Measurements from ENCODE around the gene KLC1.

The KLC1 gene

GRCh38 chr14:103738701-103739451 is 109.9 kb downstream of the KLC1 start:
- no peak for DNase-seq
- no peak for ATAC-seq
- Mint-ChIP-seq H3K36me3 (ENCODE audit: low read depth) (peaks cover 3% of the 10 kb centered on the region), H3K27ac (no peak overlapping the region), H3K9me3 (no peaks in the 10 kb centered on the region), H3K27me3 (no peaks in the 10 kb centered on the region), H3K4me3 (no peak overlapping the region), H3K4me1 (no peaks in the 10 kb centered on the region)

- no peaks in the 10 kb centered on the region for H3K9me3 Mint-ChIP-seq
- H3K27ac Mint-ChIP-seq = no peak overlapping the region
- H3K27me3 Mint-ChIP-seq = no peaks in the 10 kb centered on the region
- H3K36me3 Mint-ChIP-seq (ENCODE audit: low read depth) = peaks cover 2% of the 10 kb centered on the region
- H3K4me3 Mint-ChIP-seq = no peak overlapping the region
- DNase-seq (no peak), ATAC-seq (no peak)
- no peaks in the 10 kb centered on the region for H3K4me1 Mint-ChIP-seq
Measured at GRCh38 chr14:103739466-103739792, 110.4 kb downstream of the KLC1 start.

GRCh38 chr14:103739793-103740501 is 110.9 kb downstream of the KLC1 start:
- Mint-ChIP-seq H3K4me3 (no peak overlapping the region), H3K27me3 (no peaks in the 10 kb centered on the region), H3K36me3 (ENCODE audit: low read depth) (no peaks in the 10 kb centered on the region), H3K4me1 (no peaks in the 10 kb centered on the region), H3K27ac (no peak overlapping the region), H3K9me3 (no peaks in the 10 kb centered on the region)
- ATAC-seq (no peak), DNase-seq (no peak)

- Mint-ChIP-seq H3K4me3 (no peak overlapping the region), H3K27ac (no peak overlapping the region), H3K4me1 (no peaks in the 10 kb centered on the region), H3K9me3 (no peaks in the 10 kb centered on the region), H3K27me3 (no peaks in the 10 kb centered on the region), H3K36me3 (ENCODE audit: low read depth) (no peaks in the 10 kb centered on the region)
- DNase-seq (no peak), ATAC-seq (no peak)
Measured at GRCh38 chr14:103740991-103741689, 112.1 kb downstream of the KLC1 start.

- H3K36me3 Mint-ChIP-seq (ENCODE audit: low read depth) = no peaks in the 10 kb centered on the region
- H3K4me3 Mint-ChIP-seq = no peak overlapping the region
- ATAC-seq = no peak
- no peak for DNase-seq
- no peaks in the 10 kb centered on the region for H3K27me3 Mint-ChIP-seq
- H3K4me1 Mint-ChIP-seq = no peaks in the 10 kb centered on the region
- no peak overlapping the region for H3K27ac Mint-ChIP-seq
- H3K9me3 Mint-ChIP-seq = no peaks in the 10 kb centered on the region
Measured at GRCh38 chr14:103741876-103742275, 112.9 kb downstream of the KLC1 start.

GRCh38 chr14:103742499-103743255 is 113.7 kb downstream of the KLC1 start:
- no peak for DNase-seq
- no peaks in the 10 kb centered on the region for H3K4me1 Mint-ChIP-seq
- no peak overlapping the region for H3K4me3 Mint-ChIP-seq
- no peak overlapping the region for H3K27ac Mint-ChIP-seq
- no peak for ATAC-seq
- no peaks in the 10 kb centered on the region for H3K9me3 Mint-ChIP-seq
- no peaks in the 10 kb centered on the region for H3K36me3 Mint-ChIP-seq (ENCODE audit: low read depth)
- no peaks in the 10 kb centered on the region for H3K27me3 Mint-ChIP-seq

- H3K27me3 Mint-ChIP-seq = no peaks in the 10 kb centered on the region
Measured at GRCh38 chr14:103743691-103744090, 114.7 kb downstream of the KLC1 start.

GRCh38 chr14:103744621-103745395 is 115.8 kb downstream of the KLC1 start:
- Mint-ChIP-seq H3K4me1 (peaks cover 12% of the 10 kb centered on the region), H3K9me3 (no peaks in the 10 kb centered on the region), H3K27me3 (no peaks in the 10 kb centered on the region), H3K27ac (no peak overlapping the region), H3K4me3 (no peak overlapping the region), H3K36me3 (ENCODE audit: low read depth) (peaks cover 3% of the 10 kb centered on the region)
- no peak for ATAC-seq
- DNase-seq = no peak

More at GRCh38 chr14:103743691-103744090, 114.7 kb downstream of the KLC1 start:
- ATAC-seq (no peak), DNase-seq (no peak)
- H3K4me3 Mint-ChIP-seq = no peak overlapping the region
- H3K36me3 Mint-ChIP-seq (ENCODE audit: low read depth) = no peaks in the 10 kb centered on the region
- H3K27ac Mint-ChIP-seq = no peak overlapping the region
- no peaks in the 10 kb centered on the region for H3K9me3 Mint-ChIP-seq
- peaks cover 7% of the 10 kb centered on the region for H3K4me1 Mint-ChIP-seq

GRCh38 chr14:103745424-103745823 is 116.4 kb downstream of the KLC1 start:
- Mint-ChIP-seq H3K4me1 (peaks cover 12% of the 10 kb centered on the region), H3K27ac (no peak overlapping the region), H3K4me3 (no peak overlapping the region), H3K27me3 (no peaks in the 10 kb centered on the region), H3K9me3 (no peaks in the 10 kb centered on the region), H3K36me3 (ENCODE audit: low read depth) (peaks cover 3% of the 10 kb centered on the region)
- ATAC-seq (no peak), DNase-seq (no peak)

GRCh38 chr14:103746701-103747100 is 117.7 kb downstream of the KLC1 start:
- Mint-ChIP-seq H3K27me3 (no peaks in the 10 kb centered on the region), H3K36me3 (ENCODE audit: low read depth) (peaks cover 3% of the 10 kb centered on the region), H3K27ac (no peak overlapping the region), H3K9me3 (no peaks in the 10 kb centered on the region), H3K4me1 (peaks cover 12% of the 10 kb centered on the region), H3K4me3 (no peak overlapping the region)
- no peak for DNase-seq
- no peak for ATAC-seq

GRCh38 chr14:103748534-103748857 is 119.5 kb downstream of the KLC1 start:
- H3K9me3 Mint-ChIP-seq = no peaks in the 10 kb centered on the region
- ATAC-seq (peak; percentile 93), DNase-seq (peak; percentile 46)
- H3K27ac Mint-ChIP-seq = peak overlapping the region; percentile 60
- no peaks in the 10 kb centered on the region for H3K27me3 Mint-ChIP-seq
- peaks cover 12% of the 10 kb centered on the region for H3K4me1 Mint-ChIP-seq
- peaks cover 3% of the 10 kb centered on the region for H3K36me3 Mint-ChIP-seq (ENCODE audit: low read depth)
- no peak overlapping the region for H3K4me3 Mint-ChIP-seq

- H3K27me3 Mint-ChIP-seq = no peaks in the 10 kb centered on the region
- H3K4me3 Mint-ChIP-seq = no peak overlapping the region
- DNase-seq (no peak), ATAC-seq (no peak)
- peaks cover 3% of the 10 kb centered on the region for H3K36me3 Mint-ChIP-seq (ENCODE audit: low read depth)
- no peaks in the 10 kb centered on the region for H3K9me3 Mint-ChIP-seq
- H3K4me1 Mint-ChIP-seq = peaks cover 12% of the 10 kb centered on the region
- H3K27ac Mint-ChIP-seq = no peak overlapping the region
Measured at GRCh38 chr14:103749452-103749851, 120.4 kb downstream of the KLC1 start.

- ATAC-seq (no peak), DNase-seq (no peak)
- Mint-ChIP-seq H3K36me3 (ENCODE audit: low read depth) (peaks cover 3% of the 10 kb centered on the region), H3K9me3 (no peaks in the 10 kb centered on the region), H3K4me1 (peaks cover 12% of the 10 kb centered on the region), H3K4me3 (no peak overlapping the region), H3K27me3 (no peaks in the 10 kb centered on the region), H3K27ac (no peak overlapping the region)
Measured at GRCh38 chr14:103749860-103750259, 120.8 kb downstream of the KLC1 start.

All from activated naive CD8-positive, alpha-beta T cell treated with anti-CD3 and anti-CD28 coated beads, Interleukin-2, amount 50 U/mL, for 24 hours (primary cell).